Stromal cell of bone marrow (primary cell): ENCODE data around the gene URM1.

ENCODE experiments used
- DNase-seq: peaks from one replicate; pipeline ENCODE4 v3.0.0-alpha.2; 2012; ENCODE audit warnings: low read depth

The URM1 gene

GRCh38 chr9:128385496-128386460 is 14.6 kb downstream of the URM1 start:
- DNase-seq: no peak

GRCh38 chr9:128388150-128388549 is 17.0 kb downstream of the URM1 start:
- no peak for DNase-seq

DNA sequence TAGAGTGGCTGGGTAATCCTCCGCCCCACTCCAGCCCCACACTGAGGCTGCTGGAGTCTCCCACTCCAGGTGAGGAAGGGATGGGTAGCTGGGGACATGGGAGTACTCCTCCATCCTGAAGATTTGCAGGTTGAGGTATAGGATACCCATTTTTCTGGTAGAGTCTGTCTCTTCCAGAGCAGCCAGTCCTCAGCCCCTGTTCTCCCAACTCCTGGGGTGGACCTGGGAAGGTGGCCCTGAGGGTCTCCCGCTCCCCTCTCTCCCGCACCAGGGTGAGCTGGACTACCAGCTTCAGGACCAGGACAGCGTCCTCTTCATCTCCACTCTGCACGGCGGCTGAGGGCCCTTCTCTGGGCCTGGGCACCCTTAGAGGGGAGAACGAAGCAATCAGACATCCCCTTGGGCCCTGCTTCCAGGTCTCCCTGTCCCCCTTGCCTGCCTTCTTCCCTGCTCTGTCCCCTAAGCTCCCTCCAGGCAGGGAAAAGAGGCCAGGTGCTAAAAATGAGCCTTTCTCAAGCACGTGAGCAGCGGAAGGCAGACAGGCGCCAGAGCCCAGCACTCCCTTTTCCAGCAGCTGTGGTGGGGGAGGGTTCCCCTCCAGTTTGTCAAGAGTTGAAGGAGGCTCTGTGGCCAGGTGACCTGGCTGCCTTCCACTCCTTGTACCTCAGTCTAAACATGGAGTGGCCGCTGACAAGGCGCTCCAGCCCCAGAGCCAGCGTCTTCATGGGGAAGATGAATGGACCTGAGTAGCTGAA is 18.4 kb downstream of the URM1 start:
- no peak for DNase-seq

GRCh38 chr9:128390150-128390812 is 19.1 kb downstream of the URM1 start:
- no peak for DNase-seq

- DNase-seq: no peak
Measured at GRCh38 chr9:128390813-128391711, 19.9 kb downstream of the URM1 start.

DNA sequence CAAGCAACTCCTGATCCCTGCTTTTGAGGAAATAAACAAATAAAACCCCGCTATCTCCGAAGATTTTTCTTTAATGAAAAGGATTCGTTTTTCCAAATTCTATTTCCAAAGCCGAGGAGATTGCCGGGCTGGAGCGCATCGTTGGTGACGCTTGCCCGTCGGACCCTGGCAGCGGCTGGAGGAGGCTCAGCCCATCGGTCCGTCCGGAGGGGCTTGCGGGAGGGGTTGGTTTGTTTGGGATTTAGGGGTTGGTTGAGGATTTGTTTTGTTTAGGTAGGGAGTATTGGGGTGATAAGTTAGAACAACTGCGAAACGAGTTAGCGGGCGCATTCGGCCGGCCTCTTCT is 20.8 kb downstream of the URM1 start:
- DNase-seq: no peak

GRCh38 chr9:128392302-128393144 is 21.3 kb downstream of the URM1 start:
- DNase-seq: no peak

DNA sequence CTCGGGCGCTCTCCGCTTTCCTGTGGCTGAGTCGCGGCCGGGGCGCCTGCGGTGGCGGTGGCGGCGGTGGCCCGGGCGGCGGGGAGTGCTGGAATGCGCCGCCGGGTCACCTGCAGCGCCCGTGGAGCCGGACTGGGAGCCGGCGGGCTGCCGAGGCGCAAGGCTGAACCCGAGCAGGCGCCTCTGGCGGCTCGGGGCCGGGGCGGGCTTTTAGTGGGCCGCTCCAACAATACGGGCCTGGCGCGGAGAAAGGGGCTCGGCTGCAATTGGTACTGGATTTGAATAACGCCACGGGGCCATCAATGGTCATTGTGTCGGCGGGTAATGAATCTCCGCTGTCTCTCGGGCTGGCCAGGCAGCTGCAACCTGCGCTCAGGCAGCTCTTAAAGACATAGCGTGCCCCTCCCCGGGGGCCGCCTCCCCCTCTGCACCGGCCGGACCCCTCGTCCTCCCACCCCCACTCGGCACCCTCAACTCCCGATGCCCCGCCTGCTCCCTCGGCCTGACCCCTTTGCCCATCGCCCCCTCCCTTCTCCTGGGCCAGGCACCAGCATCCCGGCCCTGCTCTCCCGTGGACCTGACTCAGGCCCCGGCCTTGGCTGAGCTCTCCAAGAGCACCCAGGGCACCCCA is 22.1 kb downstream of the URM1 start:
- DNase-seq: no peak

DNA sequence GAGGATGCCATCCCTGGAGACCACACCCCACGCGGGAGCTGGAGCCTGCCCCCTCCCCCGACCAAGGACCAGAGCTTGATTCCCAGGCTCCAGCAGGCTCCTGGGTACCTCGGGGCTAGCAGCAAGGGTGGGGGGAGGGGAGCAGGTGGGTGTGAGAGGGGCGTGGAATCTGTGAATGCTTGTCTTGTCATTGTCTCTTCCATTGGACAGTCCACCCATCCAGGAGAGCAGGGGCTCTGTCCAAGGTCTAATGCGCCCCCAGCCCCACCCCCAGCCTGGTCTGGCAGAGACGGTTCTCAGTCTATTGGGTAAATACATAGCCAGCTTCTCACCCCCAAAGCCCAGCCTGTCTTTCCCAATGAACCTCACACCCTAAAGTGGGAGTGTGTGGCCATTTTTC is 22.8 kb downstream of the URM1 start:
- DNase-seq: no peak

- DNase-seq: no peak
Measured at GRCh38 chr9:128394379-128395168, 23.4 kb downstream of the URM1 start.

DNA sequence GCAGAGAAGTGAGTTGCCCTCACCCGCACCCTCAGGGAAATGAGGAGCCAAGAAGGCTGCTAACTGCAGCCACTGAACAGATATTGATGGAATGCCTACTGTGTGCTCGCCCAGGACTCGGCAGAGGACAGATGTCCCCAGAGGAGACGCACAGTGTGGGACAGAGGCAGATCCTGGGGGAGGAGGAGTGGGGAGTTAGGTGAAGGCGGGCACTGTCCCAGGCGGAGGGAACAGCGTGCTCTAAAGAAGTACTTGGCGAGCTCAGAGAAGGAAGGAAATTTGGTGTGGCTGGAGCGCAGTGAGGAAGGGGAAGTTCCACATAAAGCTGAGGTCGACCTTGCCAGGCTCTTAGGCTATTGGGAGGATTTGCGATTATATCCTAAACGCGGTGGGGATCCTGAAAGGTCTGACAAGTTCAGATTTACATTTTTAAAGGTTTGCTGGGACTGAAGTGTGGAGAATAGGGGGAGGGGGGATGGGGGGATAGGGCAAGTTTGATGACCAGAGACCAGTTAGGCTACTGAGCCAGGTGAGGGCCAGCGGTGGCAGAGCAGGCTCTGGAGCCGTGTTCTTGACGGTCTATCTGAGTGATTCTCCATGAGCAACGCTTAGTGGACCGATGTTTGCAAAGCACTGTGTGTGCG is 25.9 kb downstream of the URM1 start:
- DNase-seq: no peak

DNA sequence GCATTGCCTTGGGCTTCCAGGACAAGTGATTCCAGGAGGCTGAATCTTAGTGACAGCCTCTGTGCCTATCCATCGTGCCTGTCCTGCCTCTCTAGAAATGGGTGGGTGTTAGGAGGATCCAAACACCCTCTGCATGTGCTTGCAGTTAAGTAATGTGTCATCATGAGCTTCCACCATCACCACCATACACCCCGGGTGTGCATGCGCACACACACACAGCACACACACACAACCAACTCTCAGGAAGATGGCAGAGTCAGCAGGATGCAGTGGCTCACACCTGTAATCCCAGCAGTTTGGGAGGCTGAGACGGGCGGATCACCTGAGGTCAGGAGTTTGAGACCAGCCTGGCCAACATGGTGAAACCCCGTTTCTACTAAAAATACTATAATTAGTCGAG is 26.7 kb downstream of the URM1 start:
- DNase-seq: no peak

- no peak for DNase-seq
Measured at GRCh38 chr9:128399861-128400260, 28.7 kb downstream of the URM1 start.

GRCh38 chr9:128404560-128404959 is 33.4 kb downstream of the URM1 start:
- no peak for DNase-seq

DNA sequence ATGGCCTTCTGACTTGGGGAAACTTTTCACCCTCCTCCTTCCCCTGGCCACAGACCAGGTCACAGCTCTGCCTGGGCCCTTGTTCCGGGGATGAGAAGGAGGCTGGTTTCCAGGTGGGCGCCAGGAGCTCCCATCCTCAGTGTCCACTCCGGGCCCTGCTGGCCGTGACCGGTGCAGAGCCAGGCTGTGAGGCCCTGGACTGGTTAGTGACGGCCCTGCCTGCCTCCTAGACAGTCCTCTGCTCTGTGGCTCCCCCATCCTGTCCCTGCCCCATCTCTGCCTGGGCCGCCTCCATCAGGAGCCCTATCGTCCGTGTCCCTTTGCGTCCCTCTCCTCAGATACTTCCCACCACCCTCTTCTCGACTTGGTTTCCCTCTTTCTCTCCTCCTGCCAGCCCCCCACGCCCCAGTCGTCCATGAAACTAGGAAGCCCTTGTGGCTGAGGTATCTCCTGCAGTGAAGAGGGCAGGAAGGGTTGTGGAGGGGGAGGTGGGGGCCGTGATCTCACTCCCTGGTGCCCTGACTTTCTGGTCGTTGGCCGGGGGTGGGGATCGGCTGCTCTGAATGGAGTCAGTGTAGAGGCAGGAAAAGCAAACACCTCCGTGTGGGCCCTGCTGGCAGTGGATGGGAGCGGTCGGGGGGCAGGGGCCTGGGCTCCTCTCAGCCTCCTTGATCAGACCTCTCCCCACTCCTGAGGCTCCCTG is 34.1 kb downstream of the URM1 start:
- no peak for DNase-seq

DNA sequence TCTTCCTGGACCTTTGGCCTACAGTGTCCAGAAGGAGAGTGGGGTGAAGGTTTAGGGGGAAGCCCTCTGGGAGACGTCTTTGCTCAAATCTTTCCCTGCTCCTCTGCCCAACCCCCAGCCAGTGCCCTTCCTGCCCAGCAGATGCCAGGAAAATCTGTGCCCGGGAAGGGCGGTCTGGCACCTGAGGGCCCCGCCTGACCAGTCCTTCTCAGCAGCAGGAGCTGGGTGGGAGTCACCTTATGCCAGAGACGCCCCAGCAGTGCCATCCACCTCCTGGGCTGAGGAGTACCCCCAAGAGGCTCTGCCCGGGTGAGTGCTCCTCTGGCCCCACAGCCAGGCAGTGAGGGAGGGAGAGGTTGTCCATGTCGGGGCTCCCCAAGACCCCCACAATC is 34.6 kb downstream of the URM1 start:
- DNase-seq: no peak

DNA sequence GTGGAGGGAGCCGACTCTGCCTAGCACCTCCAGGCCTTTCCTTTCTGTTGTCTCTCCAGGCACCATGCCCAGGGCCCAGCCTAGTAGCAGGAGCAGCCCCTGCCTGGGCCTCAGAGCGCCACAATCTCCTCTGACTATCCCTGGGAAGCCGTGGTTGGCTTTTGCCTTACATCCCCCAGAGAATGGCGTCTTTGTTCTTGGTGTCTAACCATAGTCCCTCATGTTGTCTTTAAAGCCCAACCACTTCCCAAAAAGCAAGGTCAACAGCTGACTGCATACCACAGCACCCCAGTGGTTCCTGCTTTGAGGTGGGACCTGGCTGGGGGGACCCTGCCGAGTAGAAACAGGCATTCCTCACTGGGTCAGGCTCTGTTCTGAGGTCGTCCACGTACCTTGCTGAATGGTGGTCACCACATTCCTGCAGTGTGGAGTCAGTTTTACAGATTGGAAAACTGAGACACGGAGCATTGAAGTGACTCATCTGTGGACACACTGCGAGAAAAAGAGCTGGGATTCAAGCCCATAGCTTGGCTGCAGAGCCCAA is 35.7 kb downstream of the URM1 start:
- no peak for DNase-seq

DNA sequence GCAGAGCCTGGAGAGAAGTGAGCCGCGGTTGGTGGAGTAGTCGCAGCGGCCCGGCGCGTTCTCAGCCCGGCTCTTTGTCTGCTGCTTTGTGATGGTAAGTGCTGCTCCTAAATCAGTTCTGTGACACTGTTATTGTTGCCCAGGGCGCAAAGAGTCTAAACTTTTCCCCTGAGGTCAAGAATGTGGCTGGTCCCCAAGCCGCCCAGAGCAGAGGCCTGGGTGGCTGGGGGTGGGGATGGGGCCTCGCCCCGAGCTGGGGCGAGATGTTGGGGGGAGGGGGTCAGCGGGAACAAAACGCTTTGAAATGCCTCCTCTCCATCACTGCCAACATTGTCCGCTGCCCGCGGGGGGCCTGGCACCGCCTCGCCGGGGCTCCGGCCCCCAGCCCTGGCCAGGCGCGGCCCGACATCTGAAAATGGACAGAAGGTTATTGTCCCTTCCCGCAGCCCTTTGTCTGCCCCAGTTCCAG is 37.8 kb downstream of the URM1 start:
- DNase-seq: no peak
